GM15510 (cell line): ENCODE data around the gene USHBP1.

Experiments used
- POLR2A ChIP-seq: IDR thresholded peaks from 3 replicates; pipeline ENCODE4 v1.6.1; 2011; ENCODE audit warnings: borderline replicate concordance; ENCODE audit not compliant: insufficient read length; ENCODE audit errors: extremely low read depth

Gene USHBP1

GRCh38 chr19:17282488-17283125 lies 18.1 kb upstream of the USHBP1 start:
- TF ChIP-seq POLR2A = peak; percentile 52

GRCh38 chr19:17281391-17282304 lies 17.1 kb upstream of the USHBP1 start, which contains the start of gene ANKLE1:
TSS of gene ANKLE1 (plus strand) at chr19:17281901. CDS start at chr19:17281921, 20 bp downstream.
- TF ChIP-seq POLR2A = peak; percentile 47

DNA sequence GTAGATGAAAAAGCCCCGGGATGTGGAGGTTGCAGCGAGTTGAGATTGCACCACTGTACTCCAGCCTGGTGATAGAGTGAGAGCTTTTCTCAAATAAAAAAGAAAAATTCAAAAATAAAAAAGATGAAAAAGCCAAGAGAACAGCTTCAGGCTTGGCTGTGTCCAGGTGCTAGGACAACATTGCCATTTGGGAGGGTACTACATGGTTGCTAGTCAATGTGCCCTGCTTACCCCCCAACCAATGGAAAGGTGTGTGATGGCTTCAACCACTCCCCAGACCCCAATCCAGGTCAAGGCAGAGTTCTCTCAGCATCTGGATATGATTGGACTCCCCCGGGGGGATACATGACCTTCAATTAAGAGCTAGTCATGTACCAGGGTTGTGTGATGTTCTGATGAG lies 14.9 kb upstream of the USHBP1 start:
- no peak for TF ChIP-seq POLR2A

DNA sequence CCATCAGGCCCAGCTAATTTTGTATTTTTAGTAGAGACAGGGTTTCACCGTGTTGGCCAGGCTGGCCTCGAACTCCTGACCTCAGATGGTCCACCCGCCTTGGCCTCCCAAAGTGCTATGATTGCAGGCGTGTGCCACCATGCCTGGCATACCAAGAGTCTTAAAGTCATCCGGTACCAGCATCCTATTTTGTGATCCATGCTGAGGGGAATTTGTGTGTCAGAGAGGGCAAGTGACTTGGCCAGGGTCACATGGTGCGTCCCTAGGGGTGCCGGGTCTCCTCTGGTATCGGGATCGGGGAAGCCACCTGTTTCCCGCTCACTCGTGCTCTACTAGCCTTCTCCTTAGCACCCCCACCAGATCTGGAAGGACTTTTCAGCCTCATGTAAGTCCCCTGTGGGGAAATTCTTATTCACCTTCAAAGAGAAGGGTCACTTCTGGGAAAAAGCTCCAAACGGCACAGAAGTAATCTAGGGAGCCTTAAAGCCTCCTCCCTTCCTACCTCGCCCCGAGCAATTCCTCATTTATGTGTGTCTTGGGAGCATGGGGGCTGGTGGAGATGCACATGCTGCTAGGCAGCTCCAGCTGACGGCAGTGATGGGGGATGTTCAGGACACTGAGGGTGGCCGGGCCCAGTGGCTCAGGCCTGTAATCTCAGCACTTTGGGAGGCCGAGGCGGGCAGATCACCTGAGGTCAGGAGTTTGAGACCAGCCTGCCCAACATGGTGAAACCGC lies 11.1 kb upstream of the USHBP1 start:
- no peak for TF ChIP-seq POLR2A

DNA sequence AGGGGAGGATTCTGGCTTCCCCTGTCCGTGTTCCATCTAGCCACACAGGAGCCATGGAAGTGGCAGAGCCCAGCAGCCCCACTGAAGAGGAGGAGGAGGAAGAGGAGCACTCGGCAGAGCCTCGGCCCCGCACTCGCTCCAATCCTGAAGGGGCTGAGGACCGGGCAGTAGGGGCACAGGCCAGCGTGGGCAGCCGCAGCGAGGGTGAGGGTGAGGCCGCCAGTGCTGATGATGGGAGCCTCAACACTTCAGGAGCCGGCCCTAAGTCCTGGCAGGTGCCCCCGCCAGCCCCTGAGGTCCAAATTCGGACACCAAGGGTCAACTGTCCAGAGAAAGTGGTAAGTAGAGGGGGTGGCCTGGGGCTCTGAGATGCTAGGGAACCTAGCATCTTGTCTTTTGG lies 4.2 kb upstream of the USHBP1 start:
- TF ChIP-seq POLR2A = no peak

- TF ChIP-seq POLR2A = peak; percentile 72
Observed at GRCh38 chr19:17266975-17267788, 2.6 kb upstream of the USHBP1 start, which contains the start of gene BABAM1. TSS of gene BABAM1 (plus strand) at chr19:17267443. CDS start at chr19:17268807, 1,364 bp downstream.

GRCh38 chr19:17266589-17266974 lies 2.0 kb upstream of the USHBP1 start:
- TF ChIP-seq POLR2A = peak; percentile 41

GRCh38 chr19:17266026-17266425 lies 1.5 kb upstream of the USHBP1 start:
- TF ChIP-seq POLR2A = no peak

- TF ChIP-seq POLR2A = no peak
Observed at GRCh38 chr19:17263712-17264640, 569 bp downstream of the USHBP1 start.

GRCh38 chr19:17262557-17262956 lies 2.0 kb downstream of the USHBP1 start:
- TF ChIP-seq POLR2A = no peak

DNA sequence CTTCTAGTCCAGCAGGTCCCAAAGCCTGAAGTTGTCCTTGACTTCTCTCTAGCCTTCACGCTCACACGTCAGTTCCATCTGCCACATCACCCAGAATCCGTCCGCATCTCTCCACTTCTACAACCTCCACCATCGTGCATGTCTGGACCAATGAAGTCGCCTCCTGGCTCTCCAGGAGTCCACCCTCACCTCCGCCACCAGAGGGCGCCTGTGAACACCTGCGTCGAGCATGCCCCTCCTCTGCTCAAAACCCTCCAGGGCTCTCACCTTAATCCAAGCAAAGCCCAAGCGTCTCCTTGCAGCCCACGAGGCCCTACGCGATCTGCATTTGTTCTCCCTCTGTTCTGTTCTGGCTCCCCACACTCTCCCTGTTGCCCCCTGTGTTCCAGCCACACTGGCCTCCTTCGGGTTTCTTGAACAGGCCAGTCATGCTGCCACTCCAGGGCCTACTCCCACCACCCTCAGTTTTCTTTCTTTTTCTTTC lies 3.7 kb downstream of the USHBP1 start:
- no peak for TF ChIP-seq POLR2A

DNA sequence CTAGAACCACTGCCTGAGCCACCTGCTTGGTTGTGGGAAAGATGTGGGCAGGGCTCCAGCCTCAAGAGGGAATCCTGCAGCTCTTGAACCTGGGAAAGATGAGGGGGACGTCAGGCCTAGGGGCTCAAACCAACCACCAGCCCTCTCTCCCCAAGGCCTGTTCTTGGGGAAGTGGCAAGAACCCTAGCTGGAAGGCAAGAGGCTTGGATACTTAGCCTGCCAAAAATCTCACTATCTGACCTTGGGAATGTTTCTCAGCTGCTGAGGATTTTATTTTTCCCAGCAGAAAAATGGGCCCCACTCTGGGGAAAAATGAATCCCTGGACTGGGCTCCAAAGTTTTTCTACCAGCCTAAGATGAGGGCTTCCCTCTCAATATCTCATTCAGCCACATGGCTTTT lies 4.6 kb downstream of the USHBP1 start:
- no peak for TF ChIP-seq POLR2A
